ENCODE results near the gene CREB5. TPM values are rescaled to one million over a fixed set of nuclear protein-coding genes. Genes with fewer than 3 reads are reported as not detected.
A peak's percentile ranks its signal among the peaks of the same experiment; 100 is the strongest.

The CREB5 gene
- total RNA-seq, 1 experiment from 2014 or later: 19.2 TPM

DNA sequence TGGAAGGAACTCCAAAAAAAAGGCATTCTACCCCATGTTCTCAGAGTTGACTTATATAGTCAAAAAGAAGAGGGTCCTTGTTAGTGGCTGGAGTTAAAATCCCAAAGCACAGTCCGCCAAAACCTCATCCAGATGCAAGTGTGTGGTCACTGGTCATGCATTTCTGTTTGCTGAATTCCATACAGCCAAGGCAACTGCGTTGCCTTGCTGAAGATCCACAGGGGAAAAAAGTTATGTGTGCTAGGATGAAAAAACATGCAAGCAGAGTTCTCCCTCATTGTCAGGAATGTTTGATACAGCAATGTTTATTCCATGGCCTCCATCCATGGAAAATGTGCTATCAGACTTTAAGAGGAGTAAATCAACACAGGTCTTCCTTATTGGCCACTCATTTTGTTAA, 213.1 kb downstream of the CREB5 start:
- TF ChIP-seq, protein P1, sequence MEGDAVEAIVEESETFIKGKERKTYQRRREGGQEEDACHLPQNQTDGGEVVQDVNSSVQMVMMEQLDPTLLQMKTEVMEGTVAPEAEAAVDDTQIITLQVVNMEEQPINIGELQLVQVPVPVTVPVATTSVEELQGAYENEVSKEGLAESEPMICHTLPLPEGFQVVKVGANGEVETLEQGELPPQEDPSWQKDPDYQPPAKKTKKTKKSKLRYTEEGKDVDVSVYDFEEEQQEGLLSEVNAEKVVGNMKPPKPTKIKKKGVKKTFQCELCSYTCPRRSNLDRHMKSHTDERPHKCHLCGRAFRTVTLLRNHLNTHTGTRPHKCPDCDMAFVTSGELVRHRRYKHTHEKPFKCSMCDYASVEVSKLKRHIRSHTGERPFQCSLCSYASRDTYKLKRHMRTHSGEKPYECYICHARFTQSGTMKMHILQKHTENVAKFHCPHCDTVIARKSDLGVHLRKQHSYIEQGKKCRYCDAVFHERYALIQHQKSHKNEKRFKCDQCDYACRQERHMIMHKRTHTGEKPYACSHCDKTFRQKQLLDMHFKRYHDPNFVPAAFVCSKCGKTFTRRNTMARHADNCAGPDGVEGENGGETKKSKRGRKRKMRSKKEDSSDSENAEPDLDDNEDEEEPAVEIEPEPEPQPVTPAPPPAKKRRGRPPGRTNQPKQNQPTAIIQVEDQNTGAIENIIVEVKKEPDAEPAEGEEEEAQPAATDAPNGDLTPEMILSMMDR (IDR thresholded peaks at IDR 0.05; ENCODE audit: unreplicated experiment): no peak
- no peaks in the 10 kb centered on the region for H3K9me3 Mint-ChIP-seq (ENCODE audit: low read depth, unreplicated experiment)
- no peak overlapping the region for H3K4me3 Mint-ChIP-seq (ENCODE audit: low read depth, unreplicated experiment)
- no peak overlapping the region for H3K27ac Mint-ChIP-seq (ENCODE audit: unreplicated experiment)
- no peaks in the 10 kb centered on the region for H3K27me3 Mint-ChIP-seq (ENCODE audit: unreplicated experiment)
- intact Hi-C loops (cut with micrococcal nuclease; ENCODE audit: unreplicated experiment): loop anchor here (5.0 kb wide), 1 partner anchor 227 kb away; no protein-coding TSS in a partner anchor
- no peak for DNase-seq
- H3K4me1 Mint-ChIP-seq (ENCODE audit: low read depth, unreplicated experiment): peaks cover 63% of the 10 kb centered on the region
- peaks cover 11% of the 10 kb centered on the region for H3K36me3 Mint-ChIP-seq (ENCODE audit: insufficient read depth, unreplicated experiment)
- no TSS peak for BruUV-seq (replicated peaks)
- CTCF ChIA-PET: interaction anchor here (0.7 kb wide), 1 partner anchor 452 kb away, joined by 5 read pairs; no protein-coding TSS in a partner anchor

DNA sequence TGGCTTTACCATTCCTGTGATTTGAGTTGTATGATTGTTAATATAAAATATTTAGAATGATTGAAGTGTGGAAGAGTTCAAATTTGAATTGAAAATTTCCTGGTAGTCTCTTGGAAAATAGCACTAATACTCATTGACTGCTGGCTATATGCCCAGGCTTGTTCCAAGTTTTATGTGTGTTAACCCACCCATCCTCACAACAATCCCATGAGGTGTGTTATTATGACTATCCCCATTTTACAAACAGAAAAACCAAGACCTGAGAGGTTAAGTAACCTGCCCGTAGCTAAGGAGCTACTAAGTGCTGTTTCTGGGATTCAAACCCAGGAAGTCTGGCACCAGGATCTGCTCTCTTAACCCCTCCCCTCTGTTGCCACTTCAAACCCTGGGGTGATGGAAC, 213.9 kb downstream of the CREB5 start:
- CTCF ChIA-PET: interaction anchor here (0.6 to 1.8 kb wide), 16 partner anchors 12 to 329 kb away, joined by 3 to 13 read pairs (median 4); no protein-coding TSS in a partner anchor
- H3K9me3 Mint-ChIP-seq (ENCODE audit: low read depth, unreplicated experiment): no peaks in the 10 kb centered on the region
- H3K27me3 Mint-ChIP-seq (ENCODE audit: unreplicated experiment): no peaks in the 10 kb centered on the region
- peaks cover 11% of the 10 kb centered on the region for H3K36me3 Mint-ChIP-seq (ENCODE audit: insufficient read depth, unreplicated experiment)
- DNase-seq: no peak
- peaks cover 55% of the 10 kb centered on the region for H3K4me1 Mint-ChIP-seq (ENCODE audit: low read depth, unreplicated experiment)
- H3K4me3 Mint-ChIP-seq (ENCODE audit: low read depth, unreplicated experiment): no peak overlapping the region
- intact Hi-C loops (cut with micrococcal nuclease; ENCODE audit: unreplicated experiment): loop anchor here (1.0 to 5.0 kb wide), 2 partner anchors 226 to 237 kb away; no protein-coding TSS in a partner anchor
- TF ChIP-seq, protein P1 (IDR thresholded peaks at IDR 0.05; ENCODE audit: unreplicated experiment): no peak
- H3K27ac Mint-ChIP-seq (ENCODE audit: unreplicated experiment): no peak overlapping the region
- BruUV-seq (replicated peaks): no TSS peak

DNA sequence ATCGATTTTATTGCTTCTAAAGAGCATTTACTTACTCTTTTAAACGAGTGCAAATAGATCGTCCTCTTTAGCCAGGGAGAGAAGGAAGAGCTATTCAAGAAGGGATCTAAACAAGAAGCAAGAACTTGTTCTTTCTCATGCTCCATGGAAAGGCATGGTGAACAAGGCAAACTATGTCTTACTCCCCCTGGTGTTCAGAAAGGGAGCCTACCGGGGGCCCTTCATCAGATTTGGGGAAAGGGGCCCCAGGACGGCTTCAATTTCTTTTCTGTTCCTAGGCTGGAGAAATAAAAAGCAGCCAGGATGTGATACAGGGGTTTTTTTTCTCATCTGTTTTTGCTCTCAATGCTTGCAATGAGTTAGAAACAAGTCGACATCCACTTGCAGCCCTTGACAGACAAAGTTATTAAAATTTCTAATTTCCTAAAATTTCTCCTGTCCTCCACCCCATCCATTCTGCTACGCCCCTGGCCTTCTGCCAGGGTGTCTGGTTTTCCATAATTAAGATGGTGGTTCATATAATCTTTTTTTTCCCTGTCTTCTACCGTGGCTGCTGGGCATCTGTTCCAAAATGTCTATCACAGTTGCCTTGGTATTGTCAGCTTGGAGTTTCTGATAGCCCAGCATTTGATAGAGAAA, 214.4 kb downstream of the CREB5 start:
- peak; percentile 72 for DNase-seq
- no TSS peak for BruUV-seq (replicated peaks)
- Mint-ChIP-seq H3K36me3 (ENCODE audit: insufficient read depth, unreplicated experiment) (peaks cover 6% of the 10 kb centered on the region), H3K27ac (ENCODE audit: unreplicated experiment) (no peak overlapping the region), H3K4me1 (ENCODE audit: low read depth, unreplicated experiment) (peaks cover 50% of the 10 kb centered on the region), H3K4me3 (ENCODE audit: low read depth, unreplicated experiment) (no peak overlapping the region), H3K9me3 (ENCODE audit: low read depth, unreplicated experiment) (no peaks in the 10 kb centered on the region), H3K27me3 (ENCODE audit: unreplicated experiment) (no peaks in the 10 kb centered on the region)
- intact Hi-C loops (cut with micrococcal nuclease; ENCODE audit: unreplicated experiment): loop anchor here (1.0 to 5.0 kb wide), 2 partner anchors 226 to 237 kb away; no protein-coding TSS in a partner anchor
- TF ChIP-seq, protein P1 (IDR thresholded peaks at IDR 0.05; ENCODE audit: unreplicated experiment): peak; percentile 91
- CTCF ChIA-PET: interaction anchor here (0.6 to 1.8 kb wide), 18 partner anchors 9 to 330 kb away, joined by 3 to 13 read pairs (median 3); no protein-coding TSS in a partner anchor

- Mint-ChIP-seq H3K27ac (ENCODE audit: unreplicated experiment) (no peak overlapping the region), H3K36me3 (ENCODE audit: insufficient read depth, unreplicated experiment) (peaks cover 1% of the 10 kb centered on the region), H3K27me3 (ENCODE audit: unreplicated experiment) (no peaks in the 10 kb centered on the region), H3K4me3 (ENCODE audit: low read depth, unreplicated experiment) (no peak overlapping the region), H3K4me1 (ENCODE audit: low read depth, unreplicated experiment) (peaks cover 45% of the 10 kb centered on the region), H3K9me3 (ENCODE audit: low read depth, unreplicated experiment) (no peaks in the 10 kb centered on the region)
- no TSS peak for BruUV-seq (replicated peaks)
- CTCF ChIA-PET: interaction anchor here (0.7 to 1.8 kb wide), 6 partner anchors 9 to 331 kb away, joined by 3 to 9 read pairs (median 6); no protein-coding TSS in a partner anchor
- intact Hi-C loops (cut with micrococcal nuclease; ENCODE audit: unreplicated experiment): loop anchor here (5.0 kb wide), 1 partner anchor 225 kb away; no protein-coding TSS in a partner anchor
- TF ChIP-seq, protein P1 (IDR thresholded peaks at IDR 0.05; ENCODE audit: unreplicated experiment): no peak
- no peak for DNase-seq
These were observed 214.9 kb downstream of the CREB5 start for GRCh38 chr7:28627263-28627653.

Measured in Calu3 (cell line).